Measurements from ENCODE around the gene SERPINH1.

DNA sequence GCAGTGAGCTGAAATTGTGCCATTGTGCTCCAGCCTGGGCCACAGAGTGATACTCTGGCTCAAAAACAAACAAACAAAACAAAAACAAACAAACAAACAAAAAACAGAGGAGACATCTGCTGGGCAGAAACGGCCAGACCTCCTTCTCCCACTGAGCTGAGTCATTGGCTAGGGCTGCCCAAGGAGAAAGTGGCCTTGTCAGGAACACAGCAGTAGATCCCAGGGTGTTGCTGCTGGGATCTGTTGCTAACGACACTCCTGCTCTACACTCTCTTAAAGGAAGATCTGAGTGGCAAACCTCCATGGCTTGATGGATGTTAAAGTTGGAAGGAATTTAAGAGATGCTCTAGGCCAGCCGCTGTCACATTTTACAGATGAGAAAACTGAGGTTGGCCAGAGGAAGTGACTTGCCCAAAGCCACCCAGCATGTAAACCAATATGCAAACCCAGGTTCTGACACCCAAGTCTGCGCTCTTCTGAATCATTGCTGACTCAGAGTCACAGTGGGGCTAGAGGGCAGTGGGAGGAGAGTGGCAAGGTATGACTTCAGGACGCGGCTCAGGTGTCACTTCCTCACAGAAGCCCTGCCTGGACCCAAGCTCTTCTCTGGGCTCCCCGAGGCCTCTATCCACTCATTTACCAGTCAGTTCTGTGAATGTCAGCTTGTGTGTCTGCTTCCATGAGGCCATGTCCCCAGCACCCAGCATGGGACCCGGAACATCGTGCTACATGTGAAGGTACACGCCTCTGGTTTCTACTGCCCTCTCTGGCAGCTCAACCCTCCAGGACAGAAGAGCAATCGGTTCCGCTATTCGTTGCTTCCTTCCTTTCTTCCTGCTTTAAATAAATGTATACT, 25.0 kb upstream of the SERPINH1 start:
- TF ChIP-seq HDAC1 (CRISPR knock-in tag; IDR thresholded peaks at IDR 0.05): no peak
- TF ChIP-seq, protein P1, sequence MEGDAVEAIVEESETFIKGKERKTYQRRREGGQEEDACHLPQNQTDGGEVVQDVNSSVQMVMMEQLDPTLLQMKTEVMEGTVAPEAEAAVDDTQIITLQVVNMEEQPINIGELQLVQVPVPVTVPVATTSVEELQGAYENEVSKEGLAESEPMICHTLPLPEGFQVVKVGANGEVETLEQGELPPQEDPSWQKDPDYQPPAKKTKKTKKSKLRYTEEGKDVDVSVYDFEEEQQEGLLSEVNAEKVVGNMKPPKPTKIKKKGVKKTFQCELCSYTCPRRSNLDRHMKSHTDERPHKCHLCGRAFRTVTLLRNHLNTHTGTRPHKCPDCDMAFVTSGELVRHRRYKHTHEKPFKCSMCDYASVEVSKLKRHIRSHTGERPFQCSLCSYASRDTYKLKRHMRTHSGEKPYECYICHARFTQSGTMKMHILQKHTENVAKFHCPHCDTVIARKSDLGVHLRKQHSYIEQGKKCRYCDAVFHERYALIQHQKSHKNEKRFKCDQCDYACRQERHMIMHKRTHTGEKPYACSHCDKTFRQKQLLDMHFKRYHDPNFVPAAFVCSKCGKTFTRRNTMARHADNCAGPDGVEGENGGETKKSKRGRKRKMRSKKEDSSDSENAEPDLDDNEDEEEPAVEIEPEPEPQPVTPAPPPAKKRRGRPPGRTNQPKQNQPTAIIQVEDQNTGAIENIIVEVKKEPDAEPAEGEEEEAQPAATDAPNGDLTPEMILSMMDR (CRISPR knock-in tag; IDR thresholded peaks at IDR 0.05): no peak

Data from HepG2 (cell line).